ENCODE results near the gene LMBRD2. TPM values are rescaled to one million over a fixed set of nuclear protein-coding genes. Genes with fewer than 3 reads are reported as not detected.

The LMBRD2 gene
- total RNA-seq, 2 experiments from 2014 or later, result 13.8 to 14.4 TPM

GRCh38 chr5:36125868-36126267, 25.8 kb downstream of the LMBRD2 start:
- Mint-ChIP-seq H3K4me1 (peaks cover 4% of the 10 kb centered on the region), H3K9me3 (peaks cover 8% of the 10 kb centered on the region), H3K4me3 (no peak overlapping the region), H3K27me3 (no peaks in the 10 kb centered on the region), H3K27ac (no peak overlapping the region), H3K36me3 (peaks cover 42% of the 10 kb centered on the region)
- no peak for DNase-seq
- POLR2A ChIA-PET, result no interaction called here
- ATAC-seq (ENCODE audit: low read depth), result no peak

DNA sequence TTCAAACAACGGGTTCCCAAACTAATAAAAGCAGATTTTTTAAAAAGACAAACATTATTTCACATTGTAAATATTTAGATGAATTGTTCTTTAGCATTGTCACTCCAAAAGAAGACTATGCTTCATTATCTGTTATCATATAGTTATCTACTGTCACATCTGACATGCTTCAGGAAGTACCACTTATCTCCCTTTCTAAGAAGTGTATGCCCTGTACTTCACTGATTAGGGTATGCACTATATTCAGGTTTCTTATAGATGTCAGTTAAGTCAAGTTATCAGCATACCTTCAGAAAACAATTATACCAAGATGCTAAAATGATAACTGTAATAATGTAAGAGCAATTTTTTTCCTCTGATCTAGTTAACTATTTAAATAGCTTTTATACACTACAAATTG, 40.4 kb downstream of the LMBRD2 start:
- DNase-seq, result no peak

DNA sequence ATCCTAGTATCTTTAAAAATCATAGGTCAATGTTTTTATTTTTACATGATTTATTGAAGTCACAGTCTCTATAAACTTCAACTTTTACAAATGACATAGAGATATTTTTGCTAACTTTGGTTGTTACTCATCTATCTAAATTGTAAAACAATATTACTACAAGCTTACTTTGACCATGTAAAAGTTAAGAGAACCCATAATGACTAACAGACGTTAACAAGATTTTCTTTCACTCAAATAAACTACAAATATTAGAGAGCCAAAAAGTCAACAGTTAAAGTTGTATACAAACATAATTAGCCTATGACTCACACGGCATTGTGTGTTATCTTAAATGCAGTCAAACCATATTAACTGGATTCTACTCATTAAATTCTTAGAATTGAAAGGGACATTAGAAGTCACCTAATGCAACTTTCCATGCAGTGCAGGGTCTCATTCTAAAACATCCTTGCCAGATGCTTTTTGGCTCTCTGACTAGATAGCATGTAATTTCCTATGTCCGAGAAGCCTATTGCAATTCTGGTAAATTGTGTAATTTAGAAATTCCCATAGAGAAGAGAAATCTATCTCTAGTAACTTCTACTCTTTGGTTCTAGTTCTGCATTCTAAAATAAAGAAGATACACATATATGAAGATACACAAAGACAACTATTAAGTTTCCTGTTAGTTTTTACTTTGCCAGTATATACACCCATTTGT, 42.8 kb downstream of the LMBRD2 start:
- H3K27ac Mint-ChIP-seq, result no peak overlapping the region
- H3K36me3 Mint-ChIP-seq, result peaks cover 32% of the 10 kb centered on the region
- no peaks in the 10 kb centered on the region for H3K27me3 Mint-ChIP-seq
- no peaks in the 10 kb centered on the region for H3K9me3 Mint-ChIP-seq
- no peak overlapping the region for H3K4me3 Mint-ChIP-seq
- ATAC-seq (ENCODE audit: low read depth), result no peak
- no peaks in the 10 kb centered on the region for H3K4me1 Mint-ChIP-seq
- no peak for DNase-seq
- POLR2A ChIA-PET, result no interaction called here

More for the DNA sequence above, 40.4 kb downstream of the LMBRD2 start:
- no peak for ATAC-seq (ENCODE audit: low read depth)
- Mint-ChIP-seq H3K36me3 (peaks cover 31% of the 10 kb centered on the region), H3K9me3 (no peaks in the 10 kb centered on the region), H3K4me1 (no peaks in the 10 kb centered on the region), H3K27ac (no peak overlapping the region), H3K27me3 (no peaks in the 10 kb centered on the region), H3K4me3 (no peak overlapping the region)
- POLR2A ChIA-PET, result interaction anchor here (0.7 kb wide), 1 partner anchor 28 kb away, joined by 3 read pairs; no protein-coding TSS in a partner anchor

GRCh38 chr5:36105819-36106218, 45.9 kb downstream of the LMBRD2 start:
- no peak for ATAC-seq (ENCODE audit: low read depth)
- H3K9me3 Mint-ChIP-seq, result no peaks in the 10 kb centered on the region
- H3K4me1 Mint-ChIP-seq, result no peaks in the 10 kb centered on the region
- POLR2A ChIA-PET, result no interaction called here
- peaks cover 34% of the 10 kb centered on the region for H3K36me3 Mint-ChIP-seq
- H3K4me3 Mint-ChIP-seq, result no peak overlapping the region
- DNase-seq, result no peak
- no peak overlapping the region for H3K27ac Mint-ChIP-seq
- no peaks in the 10 kb centered on the region for H3K27me3 Mint-ChIP-seq

- Mint-ChIP-seq H3K9me3 (no peaks in the 10 kb centered on the region), H3K27me3 (no peaks in the 10 kb centered on the region), H3K27ac (no peak overlapping the region), H3K36me3 (peaks cover 8% of the 10 kb centered on the region), H3K4me1 (no peaks in the 10 kb centered on the region), H3K4me3 (no peak overlapping the region)
- POLR2A ChIA-PET, result interaction anchor here (0.6 kb wide), 1 partner anchor 777 kb away, joined by 3 read pairs; the partner anchor contains the start of gene NIPBL
- no peak for DNase-seq
- no peak for ATAC-seq (ENCODE audit: low read depth)
Observed at GRCh38 chr5:36099748-36100147, 51.9 kb downstream of the LMBRD2 start.

- ATAC-seq (ENCODE audit: low read depth) (no peak), DNase-seq (no peak)
- peaks cover 2% of the 10 kb centered on the region for H3K36me3 Mint-ChIP-seq
- H3K9me3 Mint-ChIP-seq, result peaks cover 2% of the 10 kb centered on the region
- no peak overlapping the region for H3K4me3 Mint-ChIP-seq
- POLR2A ChIA-PET, result no interaction called here
- peaks cover 1% of the 10 kb centered on the region for H3K27me3 Mint-ChIP-seq
- H3K4me1 Mint-ChIP-seq, result no peaks in the 10 kb centered on the region
- no peak overlapping the region for H3K27ac Mint-ChIP-seq
Observed at GRCh38 chr5:36096486-36096885, 55.2 kb downstream of the LMBRD2 start.

DNA sequence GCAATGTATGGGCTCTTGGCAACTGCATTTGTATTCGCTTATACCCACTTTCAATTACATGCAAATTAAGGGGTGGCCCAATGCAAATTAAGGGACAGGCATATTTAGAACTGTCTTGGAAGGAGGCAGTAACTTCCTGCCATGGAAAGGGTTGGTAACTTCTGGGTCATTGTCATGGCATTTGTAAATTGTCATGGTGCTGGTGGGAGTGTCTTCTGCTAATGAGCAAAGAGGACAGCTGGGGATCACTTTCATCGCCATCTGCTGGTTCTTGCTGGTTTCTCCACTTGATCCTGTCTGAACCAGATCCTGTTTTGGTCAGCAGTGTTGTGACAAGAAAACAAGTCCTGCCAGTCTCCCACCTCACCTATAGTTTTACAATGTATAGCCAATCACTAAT, 61.7 kb downstream of the LMBRD2 start:
- POLR2A ChIA-PET, result interaction anchor here (0.7 kb wide), 1 partner anchor 18 kb away, joined by 3 read pairs; no protein-coding TSS in a partner anchor
- H3K4me3 Mint-ChIP-seq, result no peak overlapping the region
- no peak for DNase-seq

GRCh38 chr5:36079200-36079781, 72.4 kb downstream of the LMBRD2 start:
- Mint-ChIP-seq H3K9me3 (no peaks in the 10 kb centered on the region), H3K27ac (no peak overlapping the region), H3K4me3 (no peak overlapping the region), H3K36me3 (no peaks in the 10 kb centered on the region), H3K27me3 (peaks cover 15% of the 10 kb centered on the region), H3K4me1 (peaks cover 2% of the 10 kb centered on the region)
- DNase-seq (no peak), ATAC-seq (ENCODE audit: low read depth) (peak; percentile 89)
- POLR2A ChIA-PET, result no interaction called here

More for the DNA sequence above, 61.7 kb downstream of the LMBRD2 start:
- Mint-ChIP-seq H3K27ac (no peak overlapping the region), H3K27me3 (peaks cover 14% of the 10 kb centered on the region), H3K4me1 (no peaks in the 10 kb centered on the region), H3K9me3 (peaks cover 9% of the 10 kb centered on the region), H3K36me3 (no peaks in the 10 kb centered on the region)
- no peak for ATAC-seq (ENCODE audit: low read depth)

- ATAC-seq (ENCODE audit: low read depth) (no peak), DNase-seq (no peak)
- Mint-ChIP-seq H3K4me1 (peaks cover 3% of the 10 kb centered on the region), H3K27me3 (peaks cover 14% of the 10 kb centered on the region), H3K4me3 (no peak overlapping the region), H3K27ac (no peak overlapping the region), H3K9me3 (no peaks in the 10 kb centered on the region), H3K36me3 (no peaks in the 10 kb centered on the region)
- POLR2A ChIA-PET, result no interaction called here
Observed at GRCh38 chr5:36078430-36078829, 73.3 kb downstream of the LMBRD2 start.

- DNase-seq (no peak), ATAC-seq (ENCODE audit: low read depth) (peak; percentile 96)
- Mint-ChIP-seq H3K4me3 (no peak overlapping the region), H3K27ac (no peak overlapping the region), H3K36me3 (no peaks in the 10 kb centered on the region), H3K4me1 (peaks cover 8% of the 10 kb centered on the region), H3K27me3 (peaks cover 13% of the 10 kb centered on the region), H3K9me3 (no peaks in the 10 kb centered on the region)
- POLR2A ChIA-PET, result no interaction called here
Observed at GRCh38 chr5:36073595-36074216, 78.0 kb downstream of the LMBRD2 start.

DNA sequence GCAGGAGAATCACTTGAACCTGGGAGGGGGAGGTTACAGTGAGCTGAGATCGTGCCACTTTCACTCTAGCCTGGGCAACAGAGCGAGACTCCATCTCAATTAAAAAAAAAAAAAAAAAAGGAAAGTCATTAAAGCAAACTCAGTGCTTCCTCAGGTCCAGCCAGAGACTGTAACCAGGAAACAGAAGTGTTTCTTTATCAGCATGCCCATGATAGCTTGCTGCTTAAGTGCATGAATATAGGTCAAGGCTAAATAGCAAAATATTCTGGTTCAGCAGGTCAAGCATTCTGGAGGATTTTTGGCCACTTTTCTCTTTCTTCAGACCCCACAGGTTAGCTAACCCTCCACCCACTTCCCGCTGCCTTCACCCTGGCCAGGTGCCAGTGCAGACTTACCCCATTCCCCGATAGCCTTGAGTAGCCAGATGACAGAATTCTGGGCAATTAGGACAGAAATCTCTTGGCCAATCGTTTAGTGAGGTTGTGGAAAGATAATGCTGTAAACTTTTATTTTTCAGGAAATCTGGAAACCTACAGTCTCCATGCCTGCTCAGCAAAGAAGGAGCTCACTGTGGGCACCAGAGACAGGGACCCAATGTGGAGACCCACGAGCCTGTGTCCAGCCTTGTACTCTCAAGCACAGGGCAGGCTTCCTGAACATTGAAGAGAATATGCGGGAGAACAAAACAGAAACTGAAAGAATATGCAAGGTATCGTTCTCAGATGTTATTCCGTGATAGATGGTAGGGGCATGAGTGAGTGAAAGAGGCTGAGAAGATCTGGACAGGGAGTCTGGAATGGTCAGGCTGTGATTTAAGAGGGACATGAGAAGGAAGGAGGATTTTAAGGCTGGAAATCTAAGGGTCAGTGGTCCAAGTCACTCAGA, 80.8 kb downstream of the LMBRD2 start:
- no peaks in the 10 kb centered on the region for H3K36me3 Mint-ChIP-seq
- DNase-seq (no peak), ATAC-seq (ENCODE audit: low read depth) (no peak)
- H3K4me1 Mint-ChIP-seq, result peaks cover 12% of the 10 kb centered on the region
- no peaks in the 10 kb centered on the region for H3K9me3 Mint-ChIP-seq
- peak overlapping the region; percentile 63 for H3K27ac Mint-ChIP-seq
- peaks cover 36% of the 10 kb centered on the region for H3K27me3 Mint-ChIP-seq
- POLR2A ChIA-PET, result interaction anchor here (0.6 kb wide), 1 partner anchor 1234 kb away, joined by 3 read pairs; no protein-coding TSS in a partner anchor
- peak overlapping the region; percentile 82 for H3K4me3 Mint-ChIP-seq

GRCh38 chr5:36068751-36069281, 82.9 kb downstream of the LMBRD2 start:
- POLR2A ChIA-PET, result no interaction called here
- peaks cover 50% of the 10 kb centered on the region for H3K27me3 Mint-ChIP-seq

More at GRCh38 chr5:36068751-36069281, 82.9 kb downstream of the LMBRD2 start:
- H3K9me3 Mint-ChIP-seq, result no peaks in the 10 kb centered on the region
- no peak overlapping the region for H3K27ac Mint-ChIP-seq
- no peak overlapping the region for H3K4me3 Mint-ChIP-seq
- peaks cover 12% of the 10 kb centered on the region for H3K4me1 Mint-ChIP-seq
- no peaks in the 10 kb centered on the region for H3K36me3 Mint-ChIP-seq
- ATAC-seq (ENCODE audit: low read depth), result no peak
- DNase-seq, result no peak

Measured in activated naive CD8-positive, alpha-beta T cell treated with anti-CD3 and anti-CD28 coated beads, Interleukin-2, amount 10 ng/mL, durations not matched to agents 7 days and 5 days (primary cell).